Measurements from ENCODE around the gene TESK2. TPM values are rescaled to one million over a fixed set of nuclear protein-coding genes. Genes with fewer than 3 reads are reported as not detected.

The TESK2 gene
- total and polyA plus RNA-seq, 2 of the 8 experiments (the other 6 are each of a cell fraction or from before 2014, with no cell fraction given) = 10.8 to 12.6 TPM

GRCh38 chr1:45395582-45395981 is 95.4 kb downstream of the TESK2 start:
- no peak overlapping the region for H2BK15ac ChIP-seq (ENCODE audit: low read length)
- no peak overlapping the region for H4K5ac ChIP-seq (ENCODE audit: insufficient read length, low read depth, low read length)
- no peak overlapping the region for H3K9ac ChIP-seq (replicated peaks in 1 of 4; ENCODE audit: extremely low read depth in 1 of 4, low read depth in 3 of 4, low read length in 3 of 4)
- H3K9me3 ChIP-seq (ENCODE audit: insufficient read depth in 2 of 2, low read depth in 1 of 2, low read length in 1 of 2) = no peaks in the 10 kb centered on the region
- H3K23me2 ChIP-seq (ENCODE audit: low read depth, low read length) = no peaks in the 10 kb centered on the region
- H3K36me3 ChIP-seq (ENCODE audit: control insufficient read depth in 2 of 4, insufficient read depth in 4 of 4, low read length in 3 of 4) = no peaks in the 10 kb centered on the region
- no peak overlapping the region for H2BK20ac ChIP-seq (ENCODE audit: low read length)
- DNase-seq (ENCODE audit: low read depth in 1 of 2, low spot score in 2 of 2) = no peak
- no peak overlapping the region for H2BK5ac ChIP-seq (ENCODE audit: low read depth, low read length)
- H3K27me3 ChIP-seq (replicated peaks in 1 of 4; ENCODE audit: control insufficient read depth in 3 of 4, extremely low read depth in 1 of 4, insufficient read depth in 3 of 4, low read length in 3 of 4) = no peaks in the 10 kb centered on the region
- CTCF ChIA-PET (ENCODE audit: partially characterized antibody) = interaction anchor here (1.1 to 2.5 kb wide), 2 partner anchors 35 to 98 kb away, joined by 6 to 7 read pairs; no protein-coding TSS in a partner anchor
- no peak overlapping the region for H2AK5ac ChIP-seq (ENCODE audit: low read depth, low read length)
- H3K27ac ChIP-seq (ENCODE audit: low read depth, low read length) = no peak overlapping the region
- H3K18ac ChIP-seq (ENCODE audit: extremely low read depth, low read length) = no peak overlapping the region
- 95% methylated on average over 1 of the region's 1 CpG; no CpG with 5 or more reads in 1 of the 2 experiments for WGBS, 2 experiments (ENCODE audit: extremely low coverage in 1 of 2, insufficient coverage in 1 of 2, insufficient read length in 1 of 2, insufficient replicate concordance in 2 of 2, low coverage in 1 of 2, low lambda C conversion rate in 2 of 2, missing lambda C conversion rate in 1 of 2)
- no peaks in the 10 kb centered on the region for H3K79me2 ChIP-seq (ENCODE audit: control insufficient read depth in 1 of 2, insufficient read depth in 2 of 2, low read length in 2 of 2)
- H3K4me3 ChIP-seq (ENCODE audit: extremely low read depth in 1 of 4, insufficient read depth in 2 of 4, low read depth in 3 of 4, low read length in 4 of 4) = no peak overlapping the region
- H3K14ac ChIP-seq (ENCODE audit: insufficient read length) = no peak overlapping the region
- no peak for FAIRE-seq
- H2AFZ ChIP-seq (ENCODE audit: low read length) = no peak overlapping the region
- no peak overlapping the region for H2BK12ac ChIP-seq (ENCODE audit: low read depth, low read length)
- no peak overlapping the region for H3K4me2 ChIP-seq (ENCODE audit: insufficient read depth in 1 of 2, low read depth in 2 of 2, low read length in 2 of 2)
- no peaks in the 10 kb centered on the region for H3K79me1 ChIP-seq (ENCODE audit: low read depth, low read length)
- no peak overlapping the region for H3K56ac ChIP-seq (replicated peaks; ENCODE audit: insufficient read length, low read depth, low read length)
- H2BK120ac ChIP-seq (replicated peaks; ENCODE audit: low read depth, low read length) = no peak overlapping the region
- H4K91ac ChIP-seq (replicated peaks; ENCODE audit: insufficient read length, low read length) = no peak overlapping the region
- no peaks in the 10 kb centered on the region; a peak in 2 of 7 replicates for H3K4me1 ChIP-seq (replicated peaks in 1 of 4; ENCODE audit: control insufficient read depth in 3 of 4, insufficient read depth in 4 of 4, low read length in 3 of 4)
- H3K4ac ChIP-seq (replicated peaks; ENCODE audit: insufficient read length, low read depth, low read length) = no peak overlapping the region
- POLR2A ChIA-PET (ENCODE audit: partially characterized antibody) = interaction anchor here (1.0 to 1.6 kb wide), 3 partner anchors 52 to 188 kb away, joined by 3 to 5 read pairs (median 3); partner anchors contain the start of gene NASP
- no peak overlapping the region for H3K23ac ChIP-seq (ENCODE audit: insufficient read length)
- H4K8ac ChIP-seq (ENCODE audit: extremely low read depth, insufficient read depth, low read length) = no peak overlapping the region
- no peaks in the 10 kb centered on the region for H4K20me1 ChIP-seq (replicated peaks in 1 of 2; ENCODE audit: control insufficient read depth in 1 of 2, insufficient read depth in 2 of 2, low read length in 2 of 2)
- TF ChIP-seq, protein P1, sequence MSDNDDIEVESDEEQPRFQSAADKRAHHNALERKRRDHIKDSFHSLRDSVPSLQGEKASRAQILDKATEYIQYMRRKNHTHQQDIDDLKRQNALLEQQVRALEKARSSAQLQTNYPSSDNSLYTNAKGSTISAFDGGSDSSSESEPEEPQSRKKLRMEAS (IDR thresholded peaks at IDR 0.05) = no peak
- TF ChIP-seq TAF7 (optimal IDR thresholded peaks at IDR 0.05; ENCODE audit: borderline replicate concordance, low read depth, low read length) = no peak
- no peak for TF ChIP-seq EZH2 (IDR thresholded peaks at IDR 0.05; ENCODE audit: low read depth, low read length, severe bottlenecking)
- no peak for TF ChIP-seq YY1 (IDR thresholded peaks at IDR 0.05; ENCODE audit: low read depth, low read length)
- TF ChIP-seq PHF8 (conservative IDR thresholded peaks at IDR 0.05; ENCODE audit: low read depth, low read length) = no peak
- no peak for TF ChIP-seq GABPA (IDR thresholded peaks at IDR 0.05; ENCODE audit: borderline replicate concordance, insufficient read depth, low read length)
- no peak for TF ChIP-seq SP1 (IDR thresholded peaks at IDR 0.05; ENCODE audit: low read depth, low read length)
- no peak for TF ChIP-seq POLR2AphosphoS5 (IDR thresholded peaks at IDR 0.05; ENCODE audit: low read depth, low read length)
- no peak for TF ChIP-seq MAFK (IDR thresholded peaks at IDR 0.05; ENCODE audit: low read depth, low read length)
- no peak for TF ChIP-seq CEBPB (IDR thresholded peaks at IDR 0.05; ENCODE audit: low read depth, low read length)
- TF ChIP-seq CHD1 (IDR thresholded peaks at IDR 0.05; ENCODE audit: low read depth, low read length) = no peak
- TF ChIP-seq RNF2 (IDR thresholded peaks at IDR 0.05; ENCODE audit: borderline replicate concordance, low read depth, low read length, missing control alignments, poor library complexity, severe bottlenecking) = no peak
- no peak for TF ChIP-seq SIRT6 (IDR thresholded peaks at IDR 0.05; ENCODE audit: low read length)
- TF ChIP-seq EP300 (IDR thresholded peaks at IDR 0.05; ENCODE audit: borderline replicate concordance in 1 of 2, low read depth in 2 of 2, low read length in 2 of 2) = no peak
